HTERT RPE-1 (cell line): ENCODE results near the gene DSE.
"Not testable (repeated sequence)": the region's sequence is repeated elsewhere in the genome, so short reads cannot be mapped to it uniquely, and the experiment has no call there.

Source experiments
- in situ Hi-C: fragments of 300-500 bp; cut with MboI; formaldehyde crosslinking; loops from 4 replicates; pipeline ENCODE4 v1.14.3; 2020; ENCODE audit warnings: low sequenced_read_pairs

The DSE gene

GRCh38 chr6:116370760-116371119 is at the start of gene DSE:
Gene DSE, plus strand, starts transcription at chr6:116370947. Its CDS starts 28,304 bp downstream, at chr6:116399251.
- in situ Hi-C loops: no loop called here

GRCh38 chr6:116321933-116322332 is 48.8 kb upstream of the DSE start:
- in situ Hi-C loops: not testable (repeated sequence)

GRCh38 chr6:116323863-116324262 is 46.9 kb upstream of the DSE start:
- in situ Hi-C loops: no loop called here

- in situ Hi-C loops: not testable (repeated sequence)
These were observed 45.1 kb upstream of the DSE start for GRCh38 chr6:116325634-116326132.

DNA sequence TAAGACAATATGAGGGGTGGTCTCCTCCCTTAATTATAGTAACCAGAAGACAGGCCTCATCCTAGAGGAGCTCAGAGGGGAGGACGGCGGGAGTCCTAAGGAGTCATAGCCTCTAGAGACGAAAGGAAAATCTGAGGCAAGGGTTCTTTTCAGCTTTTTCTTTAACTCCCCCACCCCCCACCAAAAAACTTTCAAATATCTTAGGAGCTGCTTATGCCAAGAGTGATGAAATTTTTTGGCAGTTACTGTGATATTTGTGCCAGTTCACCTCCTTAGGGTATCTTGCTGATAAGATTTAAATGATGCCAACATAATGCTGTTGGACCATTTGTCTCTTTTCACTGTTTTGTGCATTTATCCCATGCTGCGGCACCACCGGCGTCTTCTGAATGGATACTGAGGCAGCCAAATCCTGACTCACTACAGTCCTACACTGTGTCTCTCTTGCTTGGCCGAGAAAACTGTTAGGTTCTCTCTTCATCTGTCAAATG is 44.5 kb upstream of the DSE start:
- in situ Hi-C loops: no loop called here

- in situ Hi-C loops: no loop called here
These were observed 43.8 kb upstream of the DSE start for GRCh38 chr6:116326996-116327395.

- in situ Hi-C loops: no loop called here
These were observed 42.8 kb upstream of the DSE start for GRCh38 chr6:116327803-116328527.

GRCh38 chr6:116328528-116328903 is 42.2 kb upstream of the DSE start:
- in situ Hi-C loops: no loop called here

DNA sequence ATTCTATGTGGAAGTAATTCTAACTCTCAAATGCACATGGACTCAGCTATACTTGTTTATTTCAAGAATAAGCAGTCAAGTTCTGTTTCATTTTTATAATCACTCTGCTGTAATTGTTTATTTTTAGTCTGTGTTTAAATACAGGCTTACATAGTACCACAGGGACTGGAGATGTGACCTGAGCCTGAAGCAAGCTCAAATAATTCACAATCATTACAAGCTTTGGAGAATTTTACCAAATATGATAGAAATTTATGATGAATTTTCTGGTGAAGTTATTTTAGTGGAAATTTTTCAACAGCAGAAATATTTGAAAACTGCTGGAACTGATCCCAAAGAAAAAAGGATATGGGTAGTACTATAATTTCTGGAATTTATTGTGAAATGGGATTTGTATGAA is 41.6 kb upstream of the DSE start:
- in situ Hi-C loops: no loop called here

DNA sequence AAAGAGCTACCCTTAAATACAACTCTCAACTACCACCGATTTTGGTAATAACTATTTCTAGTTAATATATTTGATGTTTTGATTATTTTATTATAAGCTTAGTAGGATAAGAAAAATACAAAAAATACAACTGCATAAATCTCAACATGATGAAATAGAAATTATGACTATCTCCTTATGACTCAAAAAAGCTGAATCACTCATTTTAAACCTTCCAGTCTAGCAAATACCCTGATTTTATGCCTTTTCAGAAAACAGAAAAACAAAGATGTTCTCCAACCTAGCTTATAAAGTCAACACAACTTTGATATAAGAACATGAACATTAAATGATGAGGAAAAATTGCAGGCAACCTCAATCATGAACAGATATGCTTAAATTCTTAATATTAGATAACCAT is 40.2 kb upstream of the DSE start:
- in situ Hi-C loops: no loop called here

- in situ Hi-C loops: no loop called here
These were observed 38.7 kb upstream of the DSE start for GRCh38 chr6:116332096-116332495.

DNA sequence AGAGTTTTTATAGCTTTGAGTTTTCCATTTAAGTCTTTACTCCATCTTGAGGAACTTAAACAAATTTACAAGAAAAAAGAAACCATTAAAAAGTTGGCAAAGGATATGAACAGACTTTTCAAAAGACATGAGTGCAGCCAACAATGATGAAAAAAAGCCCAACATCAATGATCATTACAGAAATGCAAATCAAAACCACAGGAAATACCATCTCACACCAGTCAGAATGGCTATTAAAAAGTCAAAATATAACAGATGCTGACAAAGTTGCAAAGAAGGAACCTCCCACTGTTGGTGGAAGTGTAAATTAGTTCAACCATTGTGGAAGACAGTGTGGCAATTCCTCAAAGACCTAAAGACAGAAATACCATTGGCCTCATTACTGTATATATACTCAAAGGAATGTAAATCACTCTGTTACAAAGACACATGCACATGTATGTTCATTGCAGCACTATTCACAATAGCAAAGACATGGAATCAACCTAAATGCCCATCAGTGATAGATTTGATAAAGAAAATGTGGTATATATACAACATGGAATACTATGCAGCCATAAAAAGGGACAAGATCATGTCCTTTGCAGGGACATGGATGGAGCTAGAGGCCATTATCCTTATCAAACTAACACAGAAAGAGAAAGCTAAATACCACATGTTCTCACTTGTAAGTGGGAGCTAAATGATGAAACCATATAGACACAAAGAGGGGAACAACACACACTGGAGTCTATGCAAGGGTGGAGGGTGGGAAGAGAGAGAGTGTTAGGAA is 35.9 kb upstream of the DSE start:
- in situ Hi-C loops: not testable (repeated sequence)

DNA sequence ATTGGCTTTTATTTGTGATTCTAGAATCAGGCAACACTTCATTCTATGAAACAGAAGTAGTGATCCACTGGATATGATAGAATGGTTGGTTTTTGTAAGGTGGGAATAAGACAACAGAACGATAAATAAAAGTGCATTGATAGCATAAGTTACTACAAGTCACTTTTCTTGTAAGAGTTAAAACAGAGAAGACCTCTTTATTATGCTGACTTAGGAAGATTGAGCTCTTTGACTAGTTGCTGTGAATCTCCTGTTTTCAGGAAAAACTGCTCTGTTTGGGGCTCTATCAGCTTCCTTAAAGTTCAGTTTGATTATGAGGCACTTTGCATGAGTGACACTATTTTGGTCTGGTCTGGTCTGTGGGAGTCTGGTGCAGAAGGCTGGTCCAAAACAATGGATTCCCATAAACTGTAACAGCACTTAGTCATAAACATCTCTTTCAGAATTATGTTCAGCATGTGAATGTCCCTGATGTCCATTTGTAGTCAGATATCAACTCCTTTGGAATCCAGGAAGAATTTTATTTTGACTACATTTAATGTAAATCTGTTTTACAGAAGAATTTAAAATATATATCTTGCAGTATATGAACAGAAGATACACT is 35.0 kb upstream of the DSE start:
- in situ Hi-C loops: no loop called here

DNA sequence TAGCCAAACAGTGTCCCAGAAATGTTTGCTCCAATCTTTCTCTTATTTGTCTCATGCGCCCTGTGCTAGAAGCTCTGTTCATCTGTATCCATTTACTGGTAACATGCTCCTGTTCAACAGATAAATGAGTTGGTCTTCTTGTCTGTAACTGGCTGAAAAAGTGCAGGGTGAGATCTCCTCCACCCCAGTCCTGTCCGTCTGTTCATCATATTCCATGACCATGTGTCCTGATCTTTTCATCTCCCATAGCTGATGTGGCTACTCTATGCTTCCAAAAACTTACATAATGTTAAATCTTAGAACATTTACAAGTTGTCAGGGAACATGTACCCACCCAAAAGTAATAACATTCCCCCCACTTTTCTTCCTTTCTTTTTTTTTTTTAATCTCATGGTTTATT is 31.8 kb upstream of the DSE start:
- in situ Hi-C loops: no loop called here

- in situ Hi-C loops: not testable (repeated sequence)
These were observed 30.1 kb upstream of the DSE start for GRCh38 chr6:116340625-116341024.

- in situ Hi-C loops: no loop called here
These were observed 21.5 kb upstream of the DSE start for GRCh38 chr6:116349216-116349615.

DNA sequence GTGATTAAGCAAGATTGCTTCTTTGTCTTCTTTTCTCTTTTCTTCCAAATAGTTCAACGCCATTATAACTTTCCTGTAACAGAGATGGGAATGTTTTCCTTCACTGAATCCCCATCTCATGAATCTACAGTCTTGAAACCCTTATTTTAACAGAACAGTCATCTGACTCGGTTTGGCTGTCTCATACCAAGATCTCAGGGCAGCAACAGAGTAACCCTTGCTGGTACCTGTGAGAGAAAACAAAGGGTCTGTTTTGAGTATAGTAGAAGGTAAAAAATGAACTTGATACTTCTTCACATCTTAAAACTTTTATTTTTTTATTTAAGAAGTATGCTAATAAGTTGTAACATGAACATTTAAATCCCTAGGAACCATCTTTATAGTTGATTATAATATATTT is 19.6 kb upstream of the DSE start:
- in situ Hi-C loops: no loop called here

GRCh38 chr6:116352515-116353471 is 18.0 kb upstream of the DSE start:
- in situ Hi-C loops: no loop called here

- in situ Hi-C loops: no loop called here
These were observed 16.5 kb upstream of the DSE start for GRCh38 chr6:116354236-116354635.

DNA sequence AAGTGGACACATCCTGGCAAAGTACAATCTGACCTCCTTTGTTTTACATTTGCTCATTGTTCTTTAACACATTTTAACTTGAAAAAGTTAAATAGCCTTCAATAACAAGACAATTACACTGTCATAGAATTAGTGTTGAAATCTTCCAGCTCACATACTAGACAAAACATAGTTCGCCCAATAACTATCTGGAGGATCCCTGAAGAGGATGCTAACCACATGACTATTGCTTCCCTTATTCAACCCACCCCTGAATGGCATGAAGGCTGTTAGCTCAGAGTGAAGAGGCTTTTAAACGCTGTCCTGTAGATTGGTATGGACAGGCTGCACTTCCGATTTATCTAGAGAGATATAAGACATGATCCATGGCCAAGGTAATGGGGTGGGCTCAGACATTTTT is 15.0 kb upstream of the DSE start:
- in situ Hi-C loops: no loop called here

GRCh38 chr6:116359131-116359530 is 11.6 kb upstream of the DSE start:
- in situ Hi-C loops: no loop called here
